Body of pancreas (tissue), 4 donors: Measurements from ENCODE around the gene PDZK1IP1.

Experiments used
- POLR2A ChIP-seq, 3 donors: fragments of 450-650 bp; IDR thresholded peaks; one replicate each; pipeline ENCODE4 v1.6.1; 2016; ENCODE audit warnings: antibody characterized with exemption in 3 of 3, mild to moderate bottlenecking in 2 of 3
- TF ChIP-seq, protein P1 (sequence below), 7 experiments: fragments of 450-650 bp in 4 of 7; fragments of 200-600 bp in 3 of 7; sonication (generic) in 3 of 7; IDR thresholded peaks; one replicate each; pipeline ENCODE4 v1.5.1; 2016 to 2019; ENCODE audit warnings: antibody characterized with exemption in 7 of 7

DNA sequence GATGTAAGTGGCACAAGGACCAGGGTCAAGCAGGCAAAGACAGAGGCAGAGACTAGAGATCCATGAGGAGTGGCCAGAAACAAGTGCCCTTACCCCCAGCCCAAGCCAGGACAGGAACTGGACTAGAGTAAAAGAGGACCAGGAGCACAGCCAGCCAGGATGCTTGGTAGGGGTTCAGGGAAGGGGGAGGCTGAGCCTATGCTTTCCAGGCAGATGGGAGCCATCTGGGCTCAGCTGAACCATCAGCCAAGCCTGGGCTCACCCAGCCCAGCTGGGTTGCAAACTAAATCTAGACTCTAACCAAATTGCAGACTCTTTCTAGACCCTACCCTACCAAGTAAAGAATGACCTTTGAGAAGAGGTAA is 15.2 kb downstream of the PDZK1IP1 start:
- TF ChIP-seq, protein P1, sequence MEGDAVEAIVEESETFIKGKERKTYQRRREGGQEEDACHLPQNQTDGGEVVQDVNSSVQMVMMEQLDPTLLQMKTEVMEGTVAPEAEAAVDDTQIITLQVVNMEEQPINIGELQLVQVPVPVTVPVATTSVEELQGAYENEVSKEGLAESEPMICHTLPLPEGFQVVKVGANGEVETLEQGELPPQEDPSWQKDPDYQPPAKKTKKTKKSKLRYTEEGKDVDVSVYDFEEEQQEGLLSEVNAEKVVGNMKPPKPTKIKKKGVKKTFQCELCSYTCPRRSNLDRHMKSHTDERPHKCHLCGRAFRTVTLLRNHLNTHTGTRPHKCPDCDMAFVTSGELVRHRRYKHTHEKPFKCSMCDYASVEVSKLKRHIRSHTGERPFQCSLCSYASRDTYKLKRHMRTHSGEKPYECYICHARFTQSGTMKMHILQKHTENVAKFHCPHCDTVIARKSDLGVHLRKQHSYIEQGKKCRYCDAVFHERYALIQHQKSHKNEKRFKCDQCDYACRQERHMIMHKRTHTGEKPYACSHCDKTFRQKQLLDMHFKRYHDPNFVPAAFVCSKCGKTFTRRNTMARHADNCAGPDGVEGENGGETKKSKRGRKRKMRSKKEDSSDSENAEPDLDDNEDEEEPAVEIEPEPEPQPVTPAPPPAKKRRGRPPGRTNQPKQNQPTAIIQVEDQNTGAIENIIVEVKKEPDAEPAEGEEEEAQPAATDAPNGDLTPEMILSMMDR (IDR thresholded peaks at IDR 0.05): no peak
- TF ChIP-seq POLR2A (IDR thresholded peaks at IDR 0.05): no peak
